ENCODE measurements around the gene FGD2. TPM values are rescaled to one million over a fixed set of nuclear protein-coding genes. Genes with fewer than 3 reads are reported as not detected.

FGD2 gene
- total and polyA plus RNA-seq, 2 of the 8 experiments (the other 6 are each of a cell fraction or from before 2014, with no cell fraction given) = 0.12 to 0.32 TPM

DNA sequence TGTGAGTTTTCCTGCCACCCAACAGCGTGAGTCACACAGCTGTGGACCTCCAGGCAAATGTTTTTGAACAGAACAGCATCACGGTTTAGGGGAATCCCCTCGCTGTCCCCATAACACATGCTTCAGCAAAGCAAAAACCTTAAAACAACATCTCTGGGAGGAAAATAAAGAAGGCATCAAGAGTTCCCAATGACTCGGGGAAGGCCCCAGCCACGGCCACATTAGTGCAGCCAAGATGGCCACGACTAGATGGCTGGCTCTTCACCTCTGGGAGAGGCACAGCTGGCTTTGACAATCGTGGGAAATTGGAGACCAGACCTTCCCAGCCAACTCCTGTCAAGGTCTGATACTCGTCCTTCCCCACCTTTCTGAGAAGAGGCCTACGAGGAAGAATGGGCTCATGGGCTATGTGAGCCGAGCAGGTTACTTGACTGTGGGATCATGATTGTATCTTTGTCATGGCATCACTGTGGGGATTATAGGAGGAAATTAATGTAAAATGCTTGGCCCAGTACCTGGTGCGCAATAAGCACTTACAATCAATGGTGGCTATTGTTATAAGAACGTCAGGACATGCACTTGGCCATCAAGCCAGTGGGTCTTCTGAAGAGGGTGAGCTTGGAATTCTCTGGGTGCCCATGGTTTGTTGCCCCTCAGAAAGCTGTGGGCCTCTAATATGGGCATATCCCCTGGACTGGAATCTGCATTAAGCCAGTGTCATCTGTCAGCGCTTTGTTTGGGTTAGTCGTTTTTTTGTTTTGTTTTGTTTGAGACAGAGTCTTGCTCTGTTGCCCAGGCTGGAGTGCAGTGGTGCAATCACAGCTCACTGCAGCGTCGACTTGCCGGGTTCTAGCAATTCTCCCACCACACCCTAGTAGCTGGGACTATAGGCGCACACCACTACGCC is 43.6 kb downstream of the FGD2 start (continued):
- no peak for TF ChIP-seq CHD7 (IDR thresholded peaks at IDR 0.05; ENCODE audit: insufficient replicate concordance, low read length)
- TF ChIP-seq RBBP5 (IDR thresholded peaks at IDR 0.05; ENCODE audit: borderline replicate concordance, low read depth, low read length) = no peak
- no peak for TF ChIP-seq SP4 (IDR thresholded peaks at IDR 0.05; ENCODE audit: low read length)
- no peak for TF ChIP-seq SIRT6 (IDR thresholded peaks at IDR 0.05; ENCODE audit: low read length)
- no peak for TF ChIP-seq CBX5 (IDR thresholded peaks at IDR 0.05; ENCODE audit: low read depth, low read length)
- TF ChIP-seq, protein P1, sequence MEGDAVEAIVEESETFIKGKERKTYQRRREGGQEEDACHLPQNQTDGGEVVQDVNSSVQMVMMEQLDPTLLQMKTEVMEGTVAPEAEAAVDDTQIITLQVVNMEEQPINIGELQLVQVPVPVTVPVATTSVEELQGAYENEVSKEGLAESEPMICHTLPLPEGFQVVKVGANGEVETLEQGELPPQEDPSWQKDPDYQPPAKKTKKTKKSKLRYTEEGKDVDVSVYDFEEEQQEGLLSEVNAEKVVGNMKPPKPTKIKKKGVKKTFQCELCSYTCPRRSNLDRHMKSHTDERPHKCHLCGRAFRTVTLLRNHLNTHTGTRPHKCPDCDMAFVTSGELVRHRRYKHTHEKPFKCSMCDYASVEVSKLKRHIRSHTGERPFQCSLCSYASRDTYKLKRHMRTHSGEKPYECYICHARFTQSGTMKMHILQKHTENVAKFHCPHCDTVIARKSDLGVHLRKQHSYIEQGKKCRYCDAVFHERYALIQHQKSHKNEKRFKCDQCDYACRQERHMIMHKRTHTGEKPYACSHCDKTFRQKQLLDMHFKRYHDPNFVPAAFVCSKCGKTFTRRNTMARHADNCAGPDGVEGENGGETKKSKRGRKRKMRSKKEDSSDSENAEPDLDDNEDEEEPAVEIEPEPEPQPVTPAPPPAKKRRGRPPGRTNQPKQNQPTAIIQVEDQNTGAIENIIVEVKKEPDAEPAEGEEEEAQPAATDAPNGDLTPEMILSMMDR (IDR thresholded peaks at IDR 0.05; ENCODE audit: control extremely low read depth in 1 of 3, insufficient read depth in 1 of 3, low read depth in 1 of 3, low read length in 3 of 3) = no peak

All from H1 (cell line).